HuH-7 (cell line): Measurements from ENCODE around the gene GOLGA6L4.
"Not testable (repeated sequence)": the region's sequence is repeated elsewhere in the genome, so short reads cannot be mapped to it uniquely, and the experiment has no call there.

ENCODE experiments used
- DNase-seq: peaks from one replicate; pipeline ENCODE4 v3.0.0; 2011; ENCODE audit warnings: low spot score

Gene GOLGA6L4, protein sequence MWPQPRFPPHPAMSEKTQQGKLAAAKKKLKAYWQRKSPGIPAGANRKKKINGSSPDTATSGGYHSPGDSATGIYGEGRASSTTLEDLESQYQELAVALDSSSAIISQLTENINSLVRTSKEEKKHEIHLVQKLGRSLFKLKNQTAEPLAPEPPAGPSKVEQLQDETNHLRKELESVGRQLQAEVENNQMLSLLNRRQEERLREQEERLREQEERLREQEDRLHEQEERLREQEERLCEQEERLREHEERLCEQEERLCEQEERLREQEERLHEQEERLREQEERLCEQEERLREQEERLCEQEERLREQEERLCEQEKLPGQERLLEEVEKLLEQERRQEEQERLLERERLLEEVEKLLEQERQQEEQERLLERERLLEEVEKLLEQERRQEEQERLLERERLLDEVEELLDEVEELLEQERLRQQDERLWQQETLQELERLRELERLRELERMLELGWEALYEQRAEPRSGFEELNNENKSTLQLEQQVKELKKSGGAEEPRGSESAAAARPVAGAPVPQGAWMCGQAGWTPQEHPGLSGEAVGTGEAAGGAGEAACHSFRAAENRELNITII

DNA sequence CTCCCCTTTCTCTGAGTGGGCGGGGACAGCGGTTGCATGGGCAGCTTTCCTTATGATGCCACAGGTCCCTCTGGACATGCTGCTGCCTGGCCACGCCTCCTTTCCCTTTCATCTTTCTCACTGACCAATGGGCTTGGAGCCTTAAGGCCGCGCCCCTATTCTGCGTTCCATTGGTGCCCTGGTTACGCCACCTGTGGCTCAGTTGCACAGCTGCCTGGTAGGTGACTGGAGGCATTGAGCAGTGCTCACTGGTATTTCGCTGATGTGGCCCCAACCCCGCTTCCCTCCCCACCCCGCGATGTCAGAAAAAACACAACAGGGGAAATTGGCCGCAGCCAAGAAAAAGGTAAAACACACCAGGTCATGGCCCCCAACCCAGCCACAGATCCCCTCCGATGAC lies at the start of gene GOLGA6L4:
Gene GOLGA6L4, plus strand, starts transcription at position 201 of the 400 bp plus-strand sequence. Its CDS starts 62 bp downstream, at position 263.
- not testable (repeated sequence) for DNase-seq

DNA sequence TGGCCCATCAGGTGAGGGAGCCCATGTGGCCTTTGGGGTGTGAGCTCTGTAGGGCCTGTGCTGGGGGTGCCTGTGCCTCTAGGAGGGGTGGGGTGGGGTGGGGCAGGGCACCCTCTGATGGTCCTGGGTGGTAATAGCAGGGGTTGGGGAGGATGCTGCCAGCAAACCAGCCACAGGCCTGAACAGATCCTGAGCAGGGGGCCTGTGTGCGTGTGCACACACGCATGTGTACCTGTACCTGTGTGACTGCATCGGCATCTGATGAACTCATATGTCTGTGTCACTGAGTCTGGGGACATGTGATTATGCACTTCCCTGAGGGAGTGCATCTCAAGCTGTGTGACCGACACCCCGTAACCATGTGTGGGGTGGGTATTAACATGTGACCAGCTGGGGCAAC lies 42.6 kb upstream of the GOLGA6L4 start:
- DNase-seq, result not testable (repeated sequence)

DNA sequence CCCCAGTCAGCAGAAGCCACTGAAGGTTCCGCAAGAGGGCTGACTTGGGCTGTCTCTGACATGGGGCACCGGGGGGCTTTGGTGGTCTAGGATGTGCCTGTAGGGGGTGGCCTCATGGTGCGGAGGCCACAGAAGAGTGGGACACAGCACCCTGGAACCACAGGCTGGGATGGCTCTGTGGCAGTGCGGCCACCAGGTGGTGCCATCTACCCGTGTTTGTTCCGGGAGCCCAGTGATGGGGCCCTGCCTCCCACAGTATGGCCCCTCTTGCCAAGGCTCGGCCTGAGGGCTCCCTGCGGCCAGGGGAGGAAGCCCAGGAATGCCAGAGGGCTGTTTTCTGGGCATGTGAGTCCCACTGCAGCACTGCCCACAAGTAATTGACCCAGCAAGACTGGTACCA lies 40.0 kb upstream of the GOLGA6L4 start:
- not testable (repeated sequence) for DNase-seq

DNA sequence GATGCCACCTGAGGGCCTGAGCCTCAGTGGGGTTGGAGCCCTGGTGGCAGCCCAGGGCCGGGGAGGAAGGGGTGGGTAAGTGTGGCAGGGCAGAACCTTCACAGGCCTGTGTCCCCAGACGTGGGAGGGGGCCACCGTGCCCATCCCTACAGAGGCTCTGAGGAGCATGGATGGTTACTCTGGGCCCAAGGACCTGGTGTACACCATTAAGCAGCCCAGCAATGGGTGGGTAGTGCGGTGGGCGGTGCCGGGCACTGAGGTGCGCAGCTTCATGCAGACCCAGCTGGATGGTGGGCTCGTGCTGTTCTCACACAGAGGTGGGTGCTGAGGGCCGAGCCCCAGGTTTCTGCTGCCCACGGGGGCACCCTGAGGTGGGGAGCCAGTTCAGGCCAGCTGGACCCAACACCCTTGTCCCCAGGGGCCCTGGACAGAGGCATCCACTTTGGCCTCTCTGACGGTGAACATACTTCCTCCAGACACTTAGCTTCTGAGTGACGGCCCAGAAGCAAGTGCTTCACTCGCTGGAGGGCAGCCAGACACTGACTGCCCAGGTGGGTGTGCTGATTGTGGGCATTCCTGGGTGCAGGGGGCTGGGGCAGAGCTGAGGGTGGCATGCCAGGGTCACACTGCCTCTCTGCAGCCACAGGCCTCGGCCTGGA lies 38.9 kb upstream of the GOLGA6L4 start:
- not testable (repeated sequence) for DNase-seq

GRCh38 chr15:84199865-84200264 lies 35.7 kb upstream of the GOLGA6L4 start:
- not testable (repeated sequence) for DNase-seq

- not testable (repeated sequence) for DNase-seq
Observed at GRCh38 chr15:84246441-84246840, 10.9 kb downstream of the GOLGA6L4 start.
